ENCODE data around the gene PHYHIPL. TPM values are rescaled to one million over a fixed set of nuclear protein-coding genes. Genes with fewer than 3 reads are reported as not detected.
A peak's percentile ranks its signal among the peaks of the same experiment; 100 is the strongest.
"Not testable (repeated sequence)": the region's sequence is repeated elsewhere in the genome, so short reads cannot be mapped to it uniquely, and the experiment has no call there.

PHYHIPL gene
- total and polyA plus RNA-seq, 10 donors, result 0.03 to 0.04 TPM; not detected in 8

DNA sequence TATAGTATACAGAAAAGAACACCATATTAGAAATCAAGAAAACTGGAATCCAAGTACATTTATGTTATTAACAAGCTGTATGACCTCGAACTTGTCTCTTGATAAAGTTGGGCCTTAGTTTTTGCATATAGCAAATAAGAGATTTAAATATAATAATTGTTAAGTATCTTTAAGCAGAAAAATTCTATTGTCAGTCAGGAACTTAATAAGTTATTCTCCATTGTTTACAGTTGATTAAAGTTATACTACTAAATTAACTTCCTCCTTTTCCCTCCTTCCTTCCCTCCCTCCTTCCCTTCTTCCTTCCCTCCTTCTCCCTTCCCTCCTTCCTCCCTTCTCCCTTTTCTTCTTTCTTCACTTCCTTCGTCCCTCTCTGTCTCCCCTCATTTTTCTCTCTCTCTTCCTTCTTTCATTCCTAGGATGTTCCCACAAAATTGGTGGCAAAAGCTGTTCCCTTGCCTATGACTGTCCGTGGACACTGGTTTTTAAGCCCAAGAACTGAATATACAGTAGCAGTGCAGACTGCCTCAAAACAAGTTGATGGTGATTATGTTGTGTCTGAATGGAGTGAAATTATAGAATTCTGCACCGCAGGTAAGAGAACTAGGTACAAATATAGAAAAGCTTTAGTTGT, 59.7 kb downstream of the PHYHIPL start:
- no peak overlapping the region for H3K4me3 ChIP-seq
- H3K9me3 ChIP-seq, result no peaks in the 10 kb centered on the region
- no peak overlapping the region for H3K27ac ChIP-seq
- intact Hi-C loops (cut with DNase I; ENCODE audit: low total_unique reads), result no loop called here
- WGBS, 5 donors, result 74 to 84% (median 77%) methylated on average over 4 of the region's 4 CpGs
- no peak for TF ChIP-seq POLR2A (IDR thresholded peaks at IDR 0.05)
- no peak for TF ChIP-seq POLR2AphosphoS5 (IDR thresholded peaks at IDR 0.05)
- TF ChIP-seq, protein P1, sequence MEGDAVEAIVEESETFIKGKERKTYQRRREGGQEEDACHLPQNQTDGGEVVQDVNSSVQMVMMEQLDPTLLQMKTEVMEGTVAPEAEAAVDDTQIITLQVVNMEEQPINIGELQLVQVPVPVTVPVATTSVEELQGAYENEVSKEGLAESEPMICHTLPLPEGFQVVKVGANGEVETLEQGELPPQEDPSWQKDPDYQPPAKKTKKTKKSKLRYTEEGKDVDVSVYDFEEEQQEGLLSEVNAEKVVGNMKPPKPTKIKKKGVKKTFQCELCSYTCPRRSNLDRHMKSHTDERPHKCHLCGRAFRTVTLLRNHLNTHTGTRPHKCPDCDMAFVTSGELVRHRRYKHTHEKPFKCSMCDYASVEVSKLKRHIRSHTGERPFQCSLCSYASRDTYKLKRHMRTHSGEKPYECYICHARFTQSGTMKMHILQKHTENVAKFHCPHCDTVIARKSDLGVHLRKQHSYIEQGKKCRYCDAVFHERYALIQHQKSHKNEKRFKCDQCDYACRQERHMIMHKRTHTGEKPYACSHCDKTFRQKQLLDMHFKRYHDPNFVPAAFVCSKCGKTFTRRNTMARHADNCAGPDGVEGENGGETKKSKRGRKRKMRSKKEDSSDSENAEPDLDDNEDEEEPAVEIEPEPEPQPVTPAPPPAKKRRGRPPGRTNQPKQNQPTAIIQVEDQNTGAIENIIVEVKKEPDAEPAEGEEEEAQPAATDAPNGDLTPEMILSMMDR (IDR thresholded peaks at IDR 0.05 in 8 of 11, conservative IDR thresholded peaks at IDR 0.05 in 3 of 11), result no peak
- DNase-seq, result no peak
- H3K27me3 ChIP-seq (replicated peaks in 1 of 7), result no peaks in the 10 kb centered on the region
- H3K36me3 ChIP-seq, result no peaks in the 10 kb centered on the region
- H3K4me1 ChIP-seq, result no peaks in the 10 kb centered on the region

DNA sequence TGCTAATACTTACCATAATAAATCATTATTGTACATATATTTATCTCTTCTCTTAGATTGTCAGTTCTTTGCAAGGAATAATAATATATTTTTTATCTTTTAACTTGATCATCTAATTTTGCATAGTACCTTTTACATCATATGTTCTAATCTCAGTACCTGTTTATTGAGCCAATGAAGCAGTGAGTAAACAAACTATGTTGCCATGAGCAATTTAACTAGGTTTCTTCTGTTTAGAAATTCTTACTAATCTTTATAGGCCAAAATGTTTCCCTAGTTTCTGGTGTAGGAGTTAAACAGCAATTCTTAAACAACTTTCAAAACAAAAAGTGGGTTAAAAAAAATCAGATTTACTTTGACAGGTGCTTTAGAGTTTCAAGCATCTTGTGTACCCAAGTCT, 61.3 kb downstream of the PHYHIPL start:
- Histone ChIP-seq H3K27ac (no peak overlapping the region), H3K36me3 (no peaks in the 10 kb centered on the region), H3K4me1 (no peaks in the 10 kb centered on the region), H3K27me3 (replicated peaks in 1 of 7) (no peaks in the 10 kb centered on the region), H3K9me3 (no peaks in the 10 kb centered on the region), H3K4me3 (no peak overlapping the region)
- TF ChIP-seq POLR2AphosphoS5 (IDR thresholded peaks at IDR 0.05) (no peak), POLR2A (IDR thresholded peaks at IDR 0.05) (no peak)
- TF ChIP-seq, protein P1 (IDR thresholded peaks at IDR 0.05 in 8 of 11, conservative IDR thresholded peaks at IDR 0.05 in 3 of 11), result no peak
- intact Hi-C loops (cut with DNase I; ENCODE audit: low total_unique reads), result no loop called here
- no peak for DNase-seq

DNA sequence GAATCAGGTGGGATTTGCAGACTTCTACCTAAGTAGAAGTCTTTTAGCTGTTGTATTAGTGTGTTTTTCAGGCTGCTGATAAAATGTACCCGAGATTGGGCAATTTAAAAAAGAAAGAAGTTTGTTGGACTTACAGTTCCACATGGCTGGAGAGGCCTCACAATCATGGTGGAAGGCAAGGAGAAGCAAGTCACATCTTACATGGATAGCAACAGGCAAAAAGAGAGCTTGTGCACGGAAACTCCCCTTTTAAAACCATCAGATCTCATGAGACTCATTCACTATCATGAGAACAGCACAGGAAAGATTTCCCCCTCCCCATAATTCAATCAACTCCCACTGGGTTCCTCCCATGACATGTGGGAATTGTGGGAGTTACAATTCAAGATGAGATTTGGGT, 62.7 kb downstream of the PHYHIPL start:
- H3K9me3 ChIP-seq; DNase-seq; H3K4me1 ChIP-seq; H3K4me3 ChIP-seq; H3K27ac ChIP-seq; H3K27me3 ChIP-seq (replicated peaks in 1 of 7); intact Hi-C loops (cut with DNase I; ENCODE audit: low total_unique reads); H3K36me3 ChIP-seq: not testable (repeated sequence)
- WGBS, 5 donors, result 59 to 81% (median 70%) methylated on average over 2 of the region's 2 CpGs

DNA sequence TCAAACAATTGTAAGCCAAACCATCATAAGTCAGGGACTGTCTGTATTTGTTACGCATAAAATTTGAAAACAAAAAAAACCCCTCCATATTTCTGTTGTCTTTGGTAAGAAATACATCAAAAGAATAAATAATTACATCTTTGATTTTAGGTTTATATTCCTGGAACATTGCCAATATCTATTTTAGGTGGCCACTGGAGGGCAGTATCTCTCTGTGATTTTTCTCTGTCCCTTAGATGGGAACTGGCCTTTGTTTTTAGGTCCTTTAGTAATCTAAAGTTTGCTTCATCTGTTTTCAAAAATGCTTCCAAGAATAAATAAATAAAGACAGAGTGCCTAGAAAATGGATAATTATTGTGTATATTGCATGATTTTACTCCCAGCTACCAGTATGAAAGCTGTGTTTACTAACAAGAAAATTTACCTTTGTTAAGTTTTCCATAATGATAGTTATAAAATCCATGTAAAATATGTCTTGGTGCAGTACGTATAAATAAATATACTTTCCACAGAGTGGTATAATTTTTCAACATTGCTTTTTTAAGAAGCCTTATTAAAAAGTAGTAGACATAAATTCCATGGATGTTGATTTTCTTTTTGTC, 64.2 kb downstream of the PHYHIPL start:
- no peaks in the 10 kb centered on the region for H3K27me3 ChIP-seq (replicated peaks in 1 of 7)
- no peak for DNase-seq
- no peak overlapping the region for H3K27ac ChIP-seq
- H3K4me3 ChIP-seq, result no peak overlapping the region
- no peaks in the 10 kb centered on the region for H3K36me3 ChIP-seq
- TF ChIP-seq POLR2A (IDR thresholded peaks at IDR 0.05), result no peak
- TF ChIP-seq, protein P1 (IDR thresholded peaks at IDR 0.05 in 8 of 11, conservative IDR thresholded peaks at IDR 0.05 in 3 of 11), result peak in 7 of 11 experiments; percentile 31 to 65 (median 43)
- no peaks in the 10 kb centered on the region for H3K9me3 ChIP-seq
- no peaks in the 10 kb centered on the region for H3K4me1 ChIP-seq
- 41 to 62% (median 55%) methylated on average over 2 of the region's 2 CpGs for WGBS, 5 donors
- intact Hi-C loops (cut with DNase I; ENCODE audit: low total_unique reads), result loop anchor here (5.0 kb wide), 1 partner anchor 382 kb away; no protein-coding TSS in a partner anchor
